Smooth muscle cell of the coronary artery (primary cell): ENCODE measurements around the gene HCFC2. TPM values are rescaled to one million over a fixed set of nuclear protein-coding genes. Genes with fewer than 3 reads are reported as not detected.

Experiments used
- total RNA-seq: library from RNA; depleted of rRNA; stranded (reverse); fragments of >200 nt; gene quantifications from 2 replicates; pipeline ENCODE4 v1.2.3, GENCODE V29; 2014; ENCODE audit warnings: low replicate concordance

Gene HCFC2
- 19.8 and 20.0 TPM in 2 replicates for total RNA-seq

DNA sequence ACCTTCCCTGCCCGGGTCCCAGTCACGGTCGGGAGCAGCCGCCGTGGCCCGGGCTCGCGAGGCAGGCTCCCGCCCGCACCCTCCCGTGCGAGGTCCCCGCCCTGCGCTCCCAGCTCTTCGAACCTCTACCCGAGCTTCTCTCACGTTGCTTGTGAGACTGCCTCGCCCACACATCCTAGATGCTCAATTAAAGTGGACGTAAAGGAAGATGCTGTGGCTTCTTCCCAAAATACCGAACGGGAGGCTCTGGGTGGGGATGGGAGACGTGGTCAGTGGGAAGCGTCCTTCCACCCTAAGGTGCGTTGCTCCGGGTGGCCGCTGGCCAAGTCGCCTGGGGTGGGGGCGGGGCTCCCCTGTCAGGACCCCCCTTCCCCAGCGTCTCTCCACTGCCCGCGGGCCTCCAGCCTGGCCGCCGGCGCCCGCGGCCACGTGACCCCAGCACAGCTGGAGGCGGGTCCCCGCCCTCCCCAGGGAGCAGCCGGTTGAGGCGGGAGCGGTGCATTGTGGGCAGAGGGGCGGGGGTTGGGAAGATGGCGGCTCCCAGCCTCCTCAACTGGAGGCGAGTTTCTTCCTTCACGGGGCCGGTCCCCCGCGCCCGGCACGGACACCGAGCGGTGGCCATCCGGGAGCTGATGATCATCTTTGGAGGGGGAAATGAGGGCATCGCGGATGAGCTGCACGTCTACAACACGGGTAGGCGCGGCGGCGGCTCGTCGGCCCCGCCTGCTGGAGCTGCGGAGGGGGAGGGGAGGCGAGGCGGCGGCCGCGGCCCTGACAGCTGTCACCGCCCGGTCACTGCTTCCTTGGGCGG lies at the start of gene HCFC2:
HCFC2 (plus strand) TSS at position 501 of the 811 bp plus-strand sequence; CDS start at position 531, 30 bp downstream.

DNA sequence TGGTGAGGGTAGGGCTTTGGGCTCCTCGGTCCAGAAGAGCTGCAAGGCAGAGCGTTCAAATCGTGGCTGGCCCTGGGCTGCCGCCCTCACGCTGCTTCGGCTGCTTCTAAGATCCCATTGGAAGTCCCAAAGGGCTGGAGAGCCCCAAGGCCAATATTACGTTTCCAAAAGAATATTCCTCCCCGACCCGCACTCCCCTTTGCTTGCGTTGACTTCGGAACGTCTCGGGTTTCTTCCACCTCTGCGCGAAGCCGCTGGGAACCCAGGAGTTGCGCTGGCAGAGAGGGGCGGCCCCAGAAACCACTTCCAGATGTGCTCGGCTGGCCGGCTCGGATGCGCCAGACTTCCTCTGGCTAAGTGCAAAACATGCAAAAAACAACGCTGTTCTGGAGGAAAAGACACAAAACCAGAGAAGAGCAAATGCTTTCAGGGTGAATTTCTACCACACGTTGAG lies 14.4 kb upstream of the HCFC2 start, which contains the start of gene GLT8D2:
GLT8D2 (minus strand) TSS at position 285 of the 454 bp plus-strand sequence. CDS start 30,539 bp downstream, outside the sequence.

DNA sequence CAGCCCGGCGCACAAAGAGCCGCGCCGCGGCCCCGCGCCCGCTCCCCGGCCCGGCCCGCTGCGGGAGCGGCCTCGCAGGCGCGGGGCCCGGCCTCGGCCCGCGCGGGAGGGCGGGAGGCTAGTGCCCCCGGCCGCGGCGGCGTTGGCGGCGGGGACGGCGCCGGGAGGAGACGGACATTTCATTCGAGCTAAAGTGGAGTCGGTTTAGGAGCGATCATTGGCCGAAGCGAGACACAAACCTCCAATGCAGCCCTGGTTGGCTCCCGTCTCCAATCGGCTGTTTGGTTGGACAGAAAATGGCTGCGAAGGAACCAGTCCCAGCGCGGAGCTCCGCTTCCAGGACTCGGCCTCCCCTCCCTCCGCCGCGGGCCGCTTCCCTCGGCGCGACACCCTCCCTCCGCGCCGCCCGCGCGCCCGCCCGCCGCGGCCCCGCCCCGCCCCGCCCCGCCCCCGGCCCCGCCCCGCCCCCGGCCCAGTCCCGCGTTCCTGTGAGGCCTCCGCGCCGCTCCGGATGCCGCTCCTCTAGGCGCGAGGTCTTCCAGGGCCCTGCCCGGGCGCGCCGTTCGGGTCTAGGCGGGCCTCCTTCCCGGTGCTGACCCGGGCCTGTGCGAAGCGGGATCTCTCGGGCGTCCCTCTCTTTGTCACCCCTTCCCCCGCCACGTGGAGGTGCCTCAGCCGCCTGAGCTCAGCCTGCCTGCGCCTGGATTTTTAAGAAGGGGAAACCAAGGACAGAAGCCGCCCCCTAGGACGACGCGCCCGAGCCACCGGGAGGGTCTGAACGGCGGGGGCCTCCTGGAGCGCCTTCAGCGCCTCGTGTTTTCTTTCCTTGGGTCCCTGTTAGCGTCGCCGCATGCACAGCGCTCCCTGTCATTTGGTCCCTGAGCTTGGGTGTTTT lies 73.8 kb downstream of the HCFC2 start, which contains the start of gene NFYB:
NFYB (minus strand) TSS at position 309 of the 895 bp plus-strand sequence. CDS start 2,757 bp downstream, outside the sequence.

Other genes with a start within 250 kb of the HCFC2 start
- 3.6 and 5.2 TPM in 2 replicates for gene NT5DC3, start 223.3 kb upstream of the HCFC2 start, total RNA-seq
- 665 and 748 TPM in 2 replicates for gene HSP90B1, start 134.1 kb upstream of the HCFC2 start, total RNA-seq
- gene TDG, start 98.7 kb upstream of the HCFC2 start, total RNA-seq: 10.2 and 26.7 TPM in 2 replicates
- gene GLT8D2, start 14.3 kb upstream of the HCFC2 start, total RNA-seq: 11.9 and 46.4 TPM in 2 replicates
- 12.4 and 18.4 TPM in 2 replicates for gene NFYB, start 73.7 kb downstream of the HCFC2 start, total RNA-seq
- gene TXNRD1, start 151.2 kb downstream of the HCFC2 start, total RNA-seq: 367 and 380 TPM in 2 replicates
- gene EID3, start 239.2 kb downstream of the HCFC2 start, total RNA-seq: 3.9 and 9.9 TPM in 2 replicates